SK-N-SH treated with all-trans-retinoic acid at 6 μM for 48 hours (cell line): ENCODE measurements around the gene OTOG.

Experiments
- ATAC-seq: fragments of 200-7000 bp; cut with Tn5 transposase; 3 replicates; pipeline ENCODE4 v1.9.1; 2020; ENCODE audit warnings: mild to moderate bottlenecking, moderate library complexity
- ARNTL ChIP-seq: fragments of 450-650 bp; formaldehyde crosslinking; IDR thresholded peaks from 2 replicates; pipeline ENCODE4 v1.5.0; 2020; ENCODE audit warnings: low read depth, mild to moderate bottlenecking, moderate library complexity, borderline replicate concordance
- BACH2 ChIP-seq: fragments of 250-450 bp; sonication (Bioruptor Pico); IDR thresholded peaks from 2 replicates; pipeline ENCODE4 v1.9.0; 2021; ENCODE audit warnings: mild to moderate bottlenecking, borderline replicate concordance
- CREB5 ChIP-seq: fragments of 250-450 bp; sonication (Bioruptor Pico); IDR thresholded peaks from 2 replicates; pipeline ENCODE4 v1.5.1; 2020; ENCODE audit warnings: low read depth, mild to moderate bottlenecking, moderate library complexity
- CSDC2 ChIP-seq: fragments of 250-450 bp; sonication (Bioruptor Pico); IDR thresholded peaks from 2 replicates; pipeline ENCODE4 v1.5.0; 2020; ENCODE audit warnings: mild to moderate bottlenecking, moderate library complexity
- ESRRG ChIP-seq: fragments of 250-450 bp; sonication (Bioruptor Pico); IDR thresholded peaks from 2 replicates; pipeline ENCODE4 v1.6.1; 2021; ENCODE audit warnings: mild to moderate bottlenecking
- GLIS3 ChIP-seq: fragments of 250-450 bp; sonication (Bioruptor Pico); IDR thresholded peaks from 2 replicates; pipeline ENCODE4 v1.5.0; 2020; ENCODE audit warnings: mild to moderate bottlenecking, moderate library complexity
- ISL1 ChIP-seq: fragments of 250-450 bp; sonication (Bioruptor Pico); IDR thresholded peaks from 2 replicates; pipeline ENCODE4 v2.1.2; 2022; ENCODE audit warnings: mild to moderate bottlenecking, moderate library complexity
- OSR1 ChIP-seq: fragments of 250-450 bp; sonication (Bioruptor Pico); IDR thresholded peaks from 2 replicates; pipeline ENCODE4 v1.8.0; 2022; ENCODE audit warnings: moderate library complexity, mild to moderate bottlenecking, inconsistent platforms
- PPARA ChIP-seq: fragments of 250-450 bp; sonication (Bioruptor Pico); IDR thresholded peaks from 2 replicates; pipeline ENCODE4 v1.5.0; 2020; ENCODE audit warnings: mild to moderate bottlenecking, borderline replicate concordance
- RARB ChIP-seq: fragments of 250-450 bp; sonication (Bioruptor Pico); IDR thresholded peaks from 2 replicates; pipeline ENCODE4 v1.8.0; 2021; ENCODE audit warnings: mild to moderate bottlenecking, moderate library complexity
- SNAI2 ChIP-seq: fragments of 250-450 bp; sonication (Bioruptor Pico); IDR thresholded peaks from 2 replicates; pipeline ENCODE4 v1.5.0; 2020; ENCODE audit warnings: mild to moderate bottlenecking, moderate library complexity
- TCF4 ChIP-seq: fragments of 250-450 bp; sonication (Bioruptor Pico); IDR thresholded peaks from 2 replicates; pipeline ENCODE4 v1.8.0; 2021; ENCODE audit warnings: mild to moderate bottlenecking, moderate library complexity, borderline replicate concordance
- TOX ChIP-seq: fragments of 250-450 bp; sonication (Bioruptor Pico); IDR thresholded peaks from 2 replicates; pipeline ENCODE4 v1.8.0; 2021; ENCODE audit warnings: mild to moderate bottlenecking, moderate library complexity, borderline replicate concordance
- TSHZ2 ChIP-seq: fragments of 250-450 bp; sonication (Bioruptor Pico); IDR thresholded peaks from 2 replicates; pipeline ENCODE4 v1.5.0; 2020; ENCODE audit warnings: mild to moderate bottlenecking, moderate library complexity
- ZC3H10 ChIP-seq: fragments of 250-450 bp; sonication (Bioruptor Pico); IDR thresholded peaks from 2 replicates; pipeline ENCODE4 v1.5.1; 2021; ENCODE audit warnings: mild to moderate bottlenecking, moderate library complexity
- ZFP3 ChIP-seq: fragments of 250-450 bp; sonication (Bioruptor Pico); IDR thresholded peaks from 2 replicates; pipeline ENCODE4 v1.5.0; 2020; ENCODE audit warnings: mild to moderate bottlenecking, moderate library complexity
- ZFP30 ChIP-seq: fragments of 450-650 bp; formaldehyde crosslinking; IDR thresholded peaks from 2 replicates; pipeline ENCODE4 v1.5.0; 2022; ENCODE audit warnings: mild to moderate bottlenecking, moderate library complexity
- ZNF565 ChIP-seq: fragments of 450-650 bp; formaldehyde crosslinking; conservative IDR thresholded peaks from 2 replicates; pipeline ENCODE4 v1.5.0; 2020; ENCODE audit warnings: low read depth, mild to moderate bottlenecking, moderate library complexity
- ZNF70 ChIP-seq: fragments of 450-650 bp; formaldehyde crosslinking; IDR thresholded peaks from 2 replicates; pipeline ENCODE4 v1.5.0; 2020; ENCODE audit warnings: mild to moderate bottlenecking, moderate library complexity
- ZNF8 ChIP-seq: fragments of 450-650 bp; formaldehyde crosslinking; IDR thresholded peaks from 2 replicates; pipeline ENCODE4 v1.5.0; 2020; ENCODE audit warnings: mild to moderate bottlenecking, moderate library complexity
- TF ChIP-seq, protein P1 (sequence below): fragments of 250-450 bp; sonication (Bioruptor Pico); IDR thresholded peaks from 2 replicates; pipeline ENCODE4 v1.5.1; 2021; ENCODE audit warnings: mild to moderate bottlenecking, moderate library complexity
- TF ChIP-seq, protein P2 (sequence below): fragments of 250-450 bp; sonication (Bioruptor Pico); IDR thresholded peaks from 2 replicates; pipeline ENCODE4 v1.8.0; 2021; ENCODE audit warnings: low read depth, mild to moderate bottlenecking, moderate library complexity, borderline replicate concordance

OTOG gene

GRCh38 chr11:17648528-17648927 lies 101.5 kb downstream of the OTOG start:
- no peak for ATAC-seq
- no peak for TF ChIP-seq ZNF8 (CRISPR knock-in tag)
- TF ChIP-seq RARB (CRISPR knock-in tag): no peak
- TF ChIP-seq ZNF565 (CRISPR knock-in tag): no peak
- no peak for TF ChIP-seq TOX
- TF ChIP-seq BACH2 (CRISPR knock-in tag): no peak
- no peak for TF ChIP-seq ZNF70 (CRISPR knock-in tag)
- no peak for TF ChIP-seq TCF4 (CRISPR knock-in tag)
- TF ChIP-seq CSDC2 (CRISPR knock-in tag): no peak
- no peak for TF ChIP-seq OSR1
- no peak for TF ChIP-seq ESRRG (CRISPR knock-in tag)
- no peak for TF ChIP-seq ARNTL (CRISPR knock-in tag)
- TF ChIP-seq ZC3H10 (CRISPR knock-in tag): no peak
- no peak for TF ChIP-seq ZFP3 (CRISPR knock-in tag)
- TF ChIP-seq TSHZ2: no peak
- TF ChIP-seq PPARA (CRISPR knock-in tag): no peak
- no peak for TF ChIP-seq GLIS3 (CRISPR knock-in tag)

GRCh38 chr11:17649261-17649660 lies 102.2 kb downstream of the OTOG start:
- TF ChIP-seq, protein P1, sequence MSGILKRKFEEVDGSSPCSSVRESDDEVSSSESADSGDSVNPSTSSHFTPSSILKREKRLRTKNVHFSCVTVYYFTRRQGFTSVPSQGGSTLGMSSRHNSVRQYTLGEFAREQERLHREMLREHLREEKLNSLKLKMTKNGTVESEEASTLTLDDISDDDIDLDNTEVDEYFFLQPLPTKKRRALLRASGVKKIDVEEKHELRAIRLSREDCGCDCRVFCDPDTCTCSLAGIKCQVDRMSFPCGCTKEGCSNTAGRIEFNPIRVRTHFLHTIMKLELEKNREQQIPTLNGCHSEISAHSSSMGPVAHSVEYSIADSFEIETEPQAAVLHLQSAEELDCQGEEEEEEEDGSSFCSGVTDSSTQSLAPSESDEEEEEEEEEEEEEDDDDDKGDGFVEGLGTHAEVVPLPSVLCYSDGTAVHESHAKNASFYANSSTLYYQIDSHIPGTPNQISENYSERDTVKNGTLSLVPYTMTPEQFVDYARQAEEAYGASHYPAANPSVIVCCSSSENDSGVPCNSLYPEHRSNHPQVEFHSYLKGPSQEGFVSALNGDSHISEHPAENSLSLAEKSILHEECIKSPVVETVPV: no peak
- TF ChIP-seq ARNTL (CRISPR knock-in tag): no peak
- TF ChIP-seq ESRRG (CRISPR knock-in tag): no peak
- no peak for TF ChIP-seq GLIS3 (CRISPR knock-in tag)
- TF ChIP-seq SNAI2: no peak
- TF ChIP-seq TCF4 (CRISPR knock-in tag): no peak
- TF ChIP-seq RARB (CRISPR knock-in tag): no peak
- no peak for ATAC-seq

- no peak for ATAC-seq
- TF ChIP-seq CREB5 (CRISPR knock-in tag) (no peak), CSDC2 (CRISPR knock-in tag) (no peak), ZFP30 (no peak), ISL1 (CRISPR knock-in tag) (no peak), TSHZ2 (no peak)
- TF ChIP-seq, protein P2, sequence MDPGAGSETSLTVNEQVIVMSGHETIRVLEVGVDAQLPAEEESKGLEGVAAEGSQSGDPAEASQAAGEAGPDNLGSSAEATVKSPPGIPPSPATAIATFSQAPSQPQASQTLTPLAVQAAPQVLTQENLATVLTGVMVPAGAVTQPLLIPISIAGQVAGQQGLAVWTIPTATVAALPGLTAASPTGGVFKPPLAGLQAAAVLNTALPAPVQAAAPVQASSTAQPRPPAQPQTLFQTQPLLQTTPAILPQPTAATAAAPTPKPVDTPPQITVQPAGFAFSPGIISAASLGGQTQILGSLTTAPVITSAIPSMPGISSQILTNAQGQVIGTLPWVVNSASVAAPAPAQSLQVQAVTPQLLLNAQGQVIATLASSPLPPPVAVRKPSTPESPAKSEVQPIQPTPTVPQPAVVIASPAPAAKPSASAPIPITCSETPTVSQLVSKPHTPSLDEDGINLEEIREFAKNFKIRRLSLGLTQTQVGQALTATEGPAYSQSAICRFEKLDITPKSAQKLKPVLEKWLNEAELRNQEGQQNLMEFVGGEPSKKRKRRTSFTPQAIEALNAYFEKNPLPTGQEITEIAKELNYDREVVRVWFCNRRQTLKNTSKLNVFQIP (CRISPR knock-in tag): no peak
Observed at GRCh38 chr11:17649696-17650095, 102.6 kb downstream of the OTOG start.
